COLO668 (cell line): Measurements from ENCODE around the gene CCDC158.
"Not testable (repeated sequence)": the region's sequence is repeated elsewhere in the genome, so short reads cannot be mapped to it uniquely, and the experiment has no call there.

ENCODE experiments used
- DNase-seq: peaks from one replicate; lab custom pipeline; 2025; ENCODE audit not compliant: unreplicated experiment; lab: John Stamatoyannopoulos, UW

Gene CCDC158

GRCh38 chr4:76420762-76421581, at the start of gene CCDC158:
Gene CCDC158, minus strand, starts transcription at chr4:76421141. Its CDS starts 17,934 bp downstream, at chr4:76403207.
- DNase-seq = peak; percentile 55

- no peak for DNase-seq
These were observed 49.6 kb upstream of the CCDC158 start for GRCh38 chr4:76470532-76470931.

GRCh38 chr4:76470064-76470463, 49.1 kb upstream of the CCDC158 start:
- DNase-seq = no peak

GRCh38 chr4:76463568-76463967, 42.6 kb upstream of the CCDC158 start:
- DNase-seq = no peak

GRCh38 chr4:76459291-76459723, 38.4 kb upstream of the CCDC158 start:
- DNase-seq = no peak

- DNase-seq = no peak
These were observed 37.9 kb upstream of the CCDC158 start for GRCh38 chr4:76458825-76459224.

- DNase-seq = no peak
These were observed 37.4 kb upstream of the CCDC158 start for GRCh38 chr4:76458297-76458696.

GRCh38 chr4:76457885-76458284, 36.9 kb upstream of the CCDC158 start:
- DNase-seq = no peak

GRCh38 chr4:76454073-76454472, 33.1 kb upstream of the CCDC158 start:
- not testable (repeated sequence) for DNase-seq

GRCh38 chr4:76453232-76453631, 32.3 kb upstream of the CCDC158 start:
- no peak for DNase-seq

GRCh38 chr4:76449833-76450232, 28.9 kb upstream of the CCDC158 start:
- DNase-seq = no peak

- no peak for DNase-seq
These were observed 28.4 kb upstream of the CCDC158 start for GRCh38 chr4:76449362-76449767.

GRCh38 chr4:76448211-76448610, 27.3 kb upstream of the CCDC158 start:
- no peak for DNase-seq

GRCh38 chr4:76447393-76447851, 26.5 kb upstream of the CCDC158 start:
- DNase-seq = no peak

- no peak for DNase-seq
These were observed 25.0 kb upstream of the CCDC158 start for GRCh38 chr4:76445911-76446310.

- DNase-seq = no peak
These were observed 22.4 kb upstream of the CCDC158 start for GRCh38 chr4:76443376-76443775.

- DNase-seq = no peak
These were observed 21.9 kb upstream of the CCDC158 start for GRCh38 chr4:76442807-76443206.

GRCh38 chr4:76441881-76442280, 20.9 kb upstream of the CCDC158 start:
- DNase-seq = peak; percentile 16

- DNase-seq = no peak
These were observed 18.6 kb upstream of the CCDC158 start for GRCh38 chr4:76439491-76439890.

GRCh38 chr4:76435528-76436319, 14.8 kb upstream of the CCDC158 start:
- DNase-seq = no peak

GRCh38 chr4:76434901-76435527, 14.1 kb upstream of the CCDC158 start, which contains the start of gene SHROOM3:
Gene SHROOM3, plus strand, starts transcription at chr4:76435229. Its CDS starts 824 bp downstream, at chr4:76436053.
- DNase-seq = no peak
